ENCODE data around the gene C21orf58.

DNA sequence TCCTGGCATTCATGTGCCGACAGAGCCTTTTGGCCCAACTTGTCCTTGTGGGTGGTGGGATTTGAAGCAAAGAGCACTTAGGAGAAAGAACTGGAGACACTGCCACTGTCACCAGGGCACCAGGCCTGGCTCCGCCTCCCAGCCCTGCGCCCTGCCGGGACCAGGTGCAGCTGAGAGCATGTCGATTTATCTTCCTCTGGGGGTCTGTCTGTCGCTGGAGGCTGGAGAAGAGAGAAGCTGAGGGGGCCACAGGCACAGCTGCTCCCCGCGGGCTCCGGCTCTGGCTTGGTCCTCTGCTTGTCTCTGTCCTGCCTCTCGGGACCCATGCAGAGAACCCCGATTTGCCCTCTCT is 28.5 kb upstream of the C21orf58 start:
- TF ChIP-seq, protein P1, sequence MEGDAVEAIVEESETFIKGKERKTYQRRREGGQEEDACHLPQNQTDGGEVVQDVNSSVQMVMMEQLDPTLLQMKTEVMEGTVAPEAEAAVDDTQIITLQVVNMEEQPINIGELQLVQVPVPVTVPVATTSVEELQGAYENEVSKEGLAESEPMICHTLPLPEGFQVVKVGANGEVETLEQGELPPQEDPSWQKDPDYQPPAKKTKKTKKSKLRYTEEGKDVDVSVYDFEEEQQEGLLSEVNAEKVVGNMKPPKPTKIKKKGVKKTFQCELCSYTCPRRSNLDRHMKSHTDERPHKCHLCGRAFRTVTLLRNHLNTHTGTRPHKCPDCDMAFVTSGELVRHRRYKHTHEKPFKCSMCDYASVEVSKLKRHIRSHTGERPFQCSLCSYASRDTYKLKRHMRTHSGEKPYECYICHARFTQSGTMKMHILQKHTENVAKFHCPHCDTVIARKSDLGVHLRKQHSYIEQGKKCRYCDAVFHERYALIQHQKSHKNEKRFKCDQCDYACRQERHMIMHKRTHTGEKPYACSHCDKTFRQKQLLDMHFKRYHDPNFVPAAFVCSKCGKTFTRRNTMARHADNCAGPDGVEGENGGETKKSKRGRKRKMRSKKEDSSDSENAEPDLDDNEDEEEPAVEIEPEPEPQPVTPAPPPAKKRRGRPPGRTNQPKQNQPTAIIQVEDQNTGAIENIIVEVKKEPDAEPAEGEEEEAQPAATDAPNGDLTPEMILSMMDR (IDR thresholded peaks at IDR 0.05 in 2 of 3, conservative IDR thresholded peaks at IDR 0.05 in 1 of 3; ENCODE audit: borderline replicate concordance in 1 of 3, insufficient read depth in 1 of 3, low read depth in 2 of 3, low read length in 2 of 3), result no peak
- TF ChIP-seq POLR2A (IDR thresholded peaks at IDR 0.05; ENCODE audit: borderline replicate concordance, extremely low read depth, insufficient read depth, insufficient read length), result no peak
- no peak for TF ChIP-seq MAX (IDR thresholded peaks at IDR 0.05)
- TF ChIP-seq EZH2phosphoT487 (IDR thresholded peaks at IDR 0.05; ENCODE audit: borderline replicate concordance), result no peak
- no peak for TF ChIP-seq SRF (IDR thresholded peaks at IDR 0.05; ENCODE audit: low read depth)
- TF ChIP-seq CEBPB (IDR thresholded peaks at IDR 0.05; ENCODE audit: low read depth), result no peak
- TF ChIP-seq REST (IDR thresholded peaks at IDR 0.05; ENCODE audit: low read depth), result no peak
- TF ChIP-seq ATF3 (IDR thresholded peaks at IDR 0.05), result no peak
- no peak for TF ChIP-seq EZH2 (IDR thresholded peaks at IDR 0.05)
- TF ChIP-seq ELF1 (IDR thresholded peaks at IDR 0.05; ENCODE audit: borderline replicate concordance, low read depth), result no peak
- TF ChIP-seq POLR2AphosphoS5 (IDR thresholded peaks at IDR 0.05; ENCODE audit: low read depth, low read length), result no peak
- TF ChIP-seq SP1 (IDR thresholded peaks at IDR 0.05; ENCODE audit: low read depth), result no peak
- no peak for TF ChIP-seq YY1 (IDR thresholded peaks at IDR 0.05; ENCODE audit: extremely low read depth, insufficient replicate concordance, low read depth, low read length)
